Stimulated activated CD8-positive, alpha-beta memory T cell treated with anti-CD3 and anti-CD28 coated beads, Interleukin-4, amount 100 ng/mL, for 1 hour (primary cell): ENCODE results near the gene IL6ST.

Source experiments
- DNase-seq, 2 donors: peaks; one replicate each; pipeline ENCODE4 v3.0.0-alpha.2; 2020; ENCODE audit warnings: low read depth in 2 of 2, low spot score in 1 of 2

IL6ST gene

GRCh38 chr5:55920784-55921183, 74.0 kb downstream of the IL6ST start:
- no peak for DNase-seq

GRCh38 chr5:55919625-55920024, 75.1 kb downstream of the IL6ST start:
- DNase-seq: no peak

- DNase-seq: no peak
Measured at GRCh38 chr5:55918087-55919035, 76.4 kb downstream of the IL6ST start.

GRCh38 chr5:55917402-55918086, 77.2 kb downstream of the IL6ST start:
- DNase-seq: no peak

- no peak for DNase-seq
Measured at GRCh38 chr5:55916986-55917385, 77.8 kb downstream of the IL6ST start.

GRCh38 chr5:55915783-55916182, 79.0 kb downstream of the IL6ST start:
- DNase-seq: no peak

- DNase-seq: no peak
Measured at GRCh38 chr5:55914971-55915370, 79.8 kb downstream of the IL6ST start.

- DNase-seq: no peak
Measured at GRCh38 chr5:55913466-55914413, 81.0 kb downstream of the IL6ST start.

GRCh38 chr5:55911784-55912653, 82.7 kb downstream of the IL6ST start:
- no peak for DNase-seq

GRCh38 chr5:55908804-55909203, 86.0 kb downstream of the IL6ST start:
- DNase-seq: no peak

- DNase-seq: no peak
Measured at GRCh38 chr5:55907927-55908326, 86.8 kb downstream of the IL6ST start.

- no peak for DNase-seq
Measured at GRCh38 chr5:55905251-55905650, 89.5 kb downstream of the IL6ST start.

GRCh38 chr5:55904152-55904551, 90.6 kb downstream of the IL6ST start:
- no peak for DNase-seq

GRCh38 chr5:55903121-55903701, 91.6 kb downstream of the IL6ST start:
- peak; percentile 11 to 51 for DNase-seq

GRCh38 chr5:55902696-55903095, 92.1 kb downstream of the IL6ST start:
- DNase-seq: no peak

GRCh38 chr5:55900776-55901175, 94.0 kb downstream of the IL6ST start:
- no peak for DNase-seq

GRCh38 chr5:55900068-55900467, 94.7 kb downstream of the IL6ST start:
- DNase-seq: no peak

- no peak for DNase-seq
Measured at GRCh38 chr5:55899344-55899743, 95.4 kb downstream of the IL6ST start.

- DNase-seq: no peak
Measured at GRCh38 chr5:55897905-55898304, 96.9 kb downstream of the IL6ST start.
